A673 (cell line): ENCODE measurements around the gene USP5. TPM values are rescaled to one million over a fixed set of nuclear protein-coding genes. Genes with fewer than 3 reads are reported as not detected.
"Not testable (repeated sequence)": the region's sequence is repeated elsewhere in the genome, so short reads cannot be mapped to it uniquely, and the experiment has no call there.

ENCODE experiments used
- BruUV-seq: library from RNA; stranded (reverse); fragments of 400-500 nt; replicated peaks from 2 replicates; lab custom pipeline; 2021; lab: Mats Ljungman, UMichigan
- CTCF ChIA-PET: fragments of 300-600 bp; sonication (Branson Sonifier 250); formaldehyde crosslinking; loops from one replicate; lab custom pipeline; 2022; ENCODE audit warnings: antibody characterized with exemption; lab: Charles Lee
- POLR2A ChIA-PET: fragments of 300-600 bp; sonication (Branson Sonifier 250); formaldehyde crosslinking; loops from one replicate; lab custom pipeline; 2022; ENCODE audit warnings: antibody characterized with exemption; ENCODE audit not compliant: low non-redundant PET; lab: Charles Lee
- DNase-seq: peaks from one replicate; pipeline ENCODE4 v3.0.0-alpha.2; 2015; ENCODE audit warnings: low spot score
- H3K27ac ChIP-seq: fragments of 200-600 bp; sonication (generic); 2 replicates; pipeline ENCODE4 v1.5.1; 2016; ENCODE audit warnings: mixed run types, low read depth, mild to moderate bottlenecking, mixed read lengths, antibody characterized with exemption, low read length; ENCODE audit not compliant: poor library complexity, severe bottlenecking
- H3K27me3 ChIP-seq: fragments of 200-600 bp; sonication (generic); replicated peaks from 2 replicates; pipeline ENCODE4 v1.6.1; 2017; ENCODE audit warnings: mixed run types, low read depth, mild to moderate bottlenecking, mixed read lengths, antibody characterized with exemption, low read length; ENCODE audit not compliant: insufficient read depth, poor library complexity
- H3K36me3 ChIP-seq: fragments of 200-600 bp; sonication (generic); 2 replicates; pipeline ENCODE4 v1.6.1; 2016; ENCODE audit warnings: mixed run types, mild to moderate bottlenecking, mixed read lengths, antibody characterized with exemption, low read length; ENCODE audit not compliant: insufficient read depth, poor library complexity, severe bottlenecking
- H3K4me1 ChIP-seq: fragments of 200-600 bp; sonication (generic); 2 replicates; pipeline ENCODE4 v1.6.1; 2017; ENCODE audit warnings: mixed run types, mild to moderate bottlenecking, mixed read lengths, antibody characterized with exemption, low read length; ENCODE audit not compliant: insufficient read depth, poor library complexity, severe bottlenecking
- H3K4me3 ChIP-seq: fragments of 200-600 bp; sonication (generic); 2 replicates; pipeline ENCODE4 v1.5.1; 2016; ENCODE audit warnings: low read depth, mixed run types, mild to moderate bottlenecking, mixed read lengths, low read length; ENCODE audit not compliant: poor library complexity, severe bottlenecking
- H3K9me3 ChIP-seq: fragments of 200-600 bp; sonication (generic); 2 replicates; pipeline ENCODE4 v1.6.1; 2016; ENCODE audit warnings: mixed run types, low read depth, mild to moderate bottlenecking, mixed read lengths, antibody characterized with exemption, low read length; ENCODE audit not compliant: poor library complexity, severe bottlenecking
- CTCF ChIP-seq: fragments of 300-800, 200-600 bp; sonication (generic); conservative IDR thresholded peaks from 2 replicates; pipeline ENCODE4 v1.5.1; 2017; ENCODE audit warnings: low read depth, mild to moderate bottlenecking, antibody characterized with exemption, low read length, moderate library complexity, mixed read lengths
- EZH2 ChIP-seq: fragments of 200-600 bp; sonication (generic); IDR thresholded peaks from 2 replicates; pipeline ENCODE4 v1.6.1; 2017; ENCODE audit warnings: borderline replicate concordance, low read depth, mild to moderate bottlenecking, mixed read lengths, antibody characterized with exemption, low read length; ENCODE audit not compliant: poor library complexity, severe bottlenecking
- intact Hi-C: fragments of 100-400 bp; cut with micrococcal nuclease; formaldehyde crosslinking; loops from one replicate; pipeline ENCODE4 v1.10.0; 2022; ENCODE audit not compliant: unreplicated experiment
- total RNA-seq: library from RNA; stranded (reverse); gene quantifications from 2 replicates; pipeline ENCODE4 v1.2.3, GENCODE V29; 2021

Gene USP5
- total RNA-seq, 1 experiment from 2014 or later: 209 TPM

- ChIA-PET CTCF (no interaction called here), POLR2A (no interaction called here)
- intact Hi-C loops: no loop called here
- Histone ChIP-seq H3K27me3 (no peaks in the 10 kb centered on the region), H3K27ac (no peak overlapping the region), H3K9me3 (no peaks in the 10 kb centered on the region), H3K36me3 (peaks cover 67% of the 10 kb centered on the region), H3K4me1 (peaks cover 12% of the 10 kb centered on the region), H3K4me3 (no peak overlapping the region)
- DNase-seq: no peak
- TF ChIP-seq EZH2: no peak
- TF ChIP-seq CTCF: no peak
- no TSS peak for BruUV-seq
Measured at GRCh38 chr12:6863033-6863432, 11.1 kb downstream of the USP5 start.

GRCh38 chr12:6863586-6864321 lies 11.8 kb downstream of the USP5 start:
- H3K27ac ChIP-seq: no peak overlapping the region
- peaks cover 17% of the 10 kb centered on the region for H3K4me1 ChIP-seq
- H3K27me3 ChIP-seq: no peaks in the 10 kb centered on the region
- TF ChIP-seq CTCF (no peak), EZH2 (no peak)
- ChIA-PET POLR2A (no interaction called here), CTCF (no interaction called here)
- H3K9me3 ChIP-seq: no peaks in the 10 kb centered on the region
- intact Hi-C loops: no loop called here
- H3K36me3 ChIP-seq: peaks cover 66% of the 10 kb centered on the region
- no peak overlapping the region for H3K4me3 ChIP-seq
- no TSS peak for BruUV-seq
- DNase-seq: no peak

GRCh38 chr12:6865307-6865706 lies 13.4 kb downstream of the USP5 start:
- BruUV-seq, intact Hi-C loops, H3K4me3 ChIP-seq, POLR2A ChIA-PET, H3K9me3 ChIP-seq, DNase-seq, H3K27ac ChIP-seq, H3K27me3 ChIP-seq, CTCF ChIA-PET: not testable (repeated sequence)
- Histone ChIP-seq H3K36me3 (peaks cover 71% of the 10 kb centered on the region), H3K4me1 (peaks cover 26% of the 10 kb centered on the region)
